Measurements from ENCODE around the gene MEN1.

GRCh38 chr11:64799256-64799622 lies 11.1 kb downstream of the MEN1 start:
- TF ChIP-seq EZH2 (IDR thresholded peaks at IDR 0.05; ENCODE audit: insufficient read depth, poor library complexity, severe bottlenecking): no peak
- no peak for TF ChIP-seq EZH2phosphoT487 (IDR thresholded peaks at IDR 0.05; ENCODE audit: insufficient read depth, low read depth)
